SJCRH30 (cell line): Measurements from ENCODE around the gene ANP32B. TPM values are rescaled to one million over a fixed set of nuclear protein-coding genes. Genes with fewer than 3 reads are reported as not detected.

Experiments used
- total RNA-seq: library from RNA; depleted of rRNA; stranded (reverse); fragments of >200 nt; shearing (Covaris generic); gene quantifications from 2 replicates; pipeline ENCODE4 v1.2.3, GENCODE V29; 2014; rRNA removed

Gene ANP32B
- total RNA-seq, 1 experiment from 2014 or later, result 45.7 TPM

Other genes starting within 250 kb of the ANP32B start
- gene FOXE1, start 130.1 kb upstream of the ANP32B start, total RNA-seq, result not detected in 2 replicates
- 15.8 and 17.1 TPM in 2 replicates for gene TRMO, start 60.8 kb upstream of the ANP32B start, total RNA-seq
- not detected in 2 replicates for gene HEMGN, start 45.2 kb upstream of the ANP32B start, total RNA-seq
- 56.0 and 60.4 TPM in 2 replicates for gene NANS, start 73.4 kb downstream of the ANP32B start, total RNA-seq
- gene TRIM14, start 135.9 kb downstream of the ANP32B start, total RNA-seq, result 0.22 and 0.30 TPM in 2 replicates
- gene CORO2A, start 209.3 kb downstream of the ANP32B start, total RNA-seq, result 0.55 and 0.61 TPM in 2 replicates